GM20431 (cell line): Measurements from ENCODE around the gene NUCB1.

ENCODE experiments used
- in situ Hi-C: fragments of 300-500 bp; cut with MseI, MboI; formaldehyde crosslinking; loops from one replicate; pipeline ENCODE4 v1.15.0; 2020; ENCODE audit warnings: low sequenced_read_pairs; ENCODE audit not compliant: unreplicated experiment

Gene NUCB1

GRCh38 chr19:48955308-48955958 lies 55.3 kb downstream of the NUCB1 start:
- in situ Hi-C loops: no loop called here

- in situ Hi-C loops: no loop called here
Observed at GRCh38 chr19:48958006-48958405, 57.9 kb downstream of the NUCB1 start.

GRCh38 chr19:48959341-48960239 lies 59.5 kb downstream of the NUCB1 start:
- in situ Hi-C loops: no loop called here

GRCh38 chr19:48961051-48961649 lies 61.0 kb downstream of the NUCB1 start:
- in situ Hi-C loops: no loop called here

GRCh38 chr19:48961673-48962028 lies 61.5 kb downstream of the NUCB1 start:
- in situ Hi-C loops: no loop called here

- in situ Hi-C loops: no loop called here
Observed at GRCh38 chr19:48962029-48962848, 62.1 kb downstream of the NUCB1 start.

GRCh38 chr19:48962849-48963165 lies 62.7 kb downstream of the NUCB1 start:
- in situ Hi-C loops: no loop called here

GRCh38 chr19:48963371-48964204 lies 63.5 kb downstream of the NUCB1 start:
- in situ Hi-C loops: no loop called here

GRCh38 chr19:48964205-48965039 lies 64.3 kb downstream of the NUCB1 start:
- in situ Hi-C loops: no loop called here

GRCh38 chr19:48965040-48965805 lies 65.1 kb downstream of the NUCB1 start, which contains the start of gene FTL:
Gene FTL (plus strand): TSS chr19:48965309. CDS start chr19:48965508, 199 bp downstream.
- in situ Hi-C loops: no loop called here

- in situ Hi-C loops: no loop called here
Observed at GRCh38 chr19:48965806-48966540, 65.9 kb downstream of the NUCB1 start.

GRCh38 chr19:48966541-48967345 lies 66.6 kb downstream of the NUCB1 start:
- in situ Hi-C loops: no loop called here

GRCh38 chr19:48967346-48968178 lies 67.5 kb downstream of the NUCB1 start:
- in situ Hi-C loops: no loop called here

GRCh38 chr19:48968179-48968661 lies 68.1 kb downstream of the NUCB1 start:
- in situ Hi-C loops: no loop called here

GRCh38 chr19:48968813-48969218 lies 68.7 kb downstream of the NUCB1 start:
- in situ Hi-C loops: no loop called here
